Fibroblast of lung (primary cell): ENCODE measurements around the gene CYP1A2. TPM values are rescaled to one million over a fixed set of nuclear protein-coding genes. Genes with fewer than 3 reads are reported as not detected.

ENCODE experiments used
- DNase-seq, 2 donors: peaks; one replicate each; pipeline versions ENCODE4 v3.0.0 to v3.0.0-alpha.2; 2010; ENCODE audit warnings: low read depth in 2 of 2
- H2AFZ ChIP-seq: 2 replicates; pipeline ENCODE4 v1.5.1; 2012; ENCODE audit warnings: low read length, control low read depth, inconsistent platforms
- H3K27ac ChIP-seq: 2 replicates; pipeline ENCODE4 v1.5.1; 2011; ENCODE audit warnings: low read length, control low read depth; ENCODE audit not compliant: insufficient read depth
- H3K27me3 ChIP-seq: 2 replicates; pipeline ENCODE4 v1.5.1; 2011; ENCODE audit warnings: mild to moderate bottlenecking, low read length; ENCODE audit not compliant: control insufficient read depth, insufficient read depth
- H3K36me3 ChIP-seq: 2 replicates; pipeline ENCODE4 v1.5.1; 2011; ENCODE audit warnings: low read length; ENCODE audit not compliant: control insufficient read depth, insufficient read depth
- H3K4me1 ChIP-seq: 2 replicates; pipeline ENCODE4 v1.5.1; 2011; ENCODE audit warnings: low read length; ENCODE audit not compliant: control insufficient read depth, insufficient read depth; ENCODE audit errors: extremely low read depth
- H3K4me2 ChIP-seq: 2 replicates; pipeline ENCODE4 v1.5.1; 2011; ENCODE audit warnings: low read length, control low read depth; ENCODE audit not compliant: insufficient read depth; ENCODE audit errors: extremely low read depth
- H3K4me3 ChIP-seq, 4 experiments: fragments of 200-600 bp in 1 of 4; sonication (generic) in 1 of 4; replicated peaks in 1 of 4; 2 replicates each; pipeline ENCODE4 v1.5.1; 2011 to 2016; ENCODE audit warnings: low read length in 4 of 4, low read depth in 3 of 4, mild to moderate bottlenecking in 3 of 4, control low read depth in 2 of 4, inconsistent platforms in 1 of 4, mixed read lengths in 1 of 4; ENCODE audit not compliant: insufficient read depth in 1 of 4; ENCODE audit errors: control extremely low read depth in 1 of 4
- H3K79me2 ChIP-seq: 2 replicates; pipeline ENCODE4 v1.5.1; 2012; ENCODE audit warnings: mild to moderate bottlenecking, low read length, inconsistent platforms; ENCODE audit not compliant: control insufficient read depth, insufficient read depth
- H3K9ac ChIP-seq: 2 replicates; pipeline ENCODE4 v1.5.1; 2011; ENCODE audit warnings: mild to moderate bottlenecking, low read length, control low read depth; ENCODE audit not compliant: insufficient read depth
- H3K9me3 ChIP-seq: 2 replicates; pipeline ENCODE4 v1.5.1; 2012; ENCODE audit warnings: low read depth, low read length; ENCODE audit not compliant: control insufficient read depth, insufficient read depth
- H4K20me1 ChIP-seq: 2 replicates; pipeline ENCODE4 v1.5.1; 2011; ENCODE audit warnings: low read length; ENCODE audit not compliant: control insufficient read depth, insufficient read depth; ENCODE audit errors: extremely low read depth
- CTCF ChIP-seq, 2 donors: IDR thresholded peaks in 1 of 2; conservative IDR thresholded peaks in 1 of 2; 1 replicate in 1 of 2; 2 replicates in 1 of 2; pipeline ENCODE4 v1.5.1; 2011 to 2012; ENCODE audit warnings: low read length in 2 of 2, control low read depth in 1 of 2, inconsistent platforms in 1 of 2, low read depth in 1 of 2, mild to moderate bottlenecking in 1 of 2
- EZH2 ChIP-seq: IDR thresholded peaks from 2 replicates; pipeline ENCODE4 v1.5.1; 2012; ENCODE audit warnings: low read length, control low read depth, mild to moderate bottlenecking; ENCODE audit errors: missing control alignments
- polyA plus RNA-seq, 2 donors: library from polyadenylated mRNA; depleted of rRNA in 1 of 2; stranded (reverse) in 1 of 2; unstranded in 1 of 2; fragments of >200 nt; gene quantifications; 2 replicates each; pipeline ENCODE4 v1.2.1, GENCODE V29; 2011 to 2012; ENCODE audit warnings: missing spikeins in 1 of 2
- total RNA-seq: library from RNA; depleted of rRNA; stranded (reverse); fragments of >200 nt; gene quantifications from 2 replicates; pipeline ENCODE4 v1.2.1, GENCODE V29; 2014

Gene CYP1A2
- total and polyA plus RNA-seq, 2 donors (not counting 1 experiment from before 2014, with no cell fraction given) = not detected

GRCh38 chr15:74724570-74725224 lies 23.9 kb upstream of the CYP1A2 start:
- no peak overlapping the region for H3K4me3 ChIP-seq
- TF ChIP-seq EZH2 = peak; percentile 22
- no peak for TF ChIP-seq CTCF (conservative IDR thresholded peaks at IDR 0.05 in 1 of 2, IDR thresholded peaks at IDR 0.05 in 1 of 2; ENCODE audit: low read depth in 1 of 2, low read length in 2 of 2)
- no peaks in the 10 kb centered on the region for H3K79me2 ChIP-seq
- no peaks in the 10 kb centered on the region for H3K36me3 ChIP-seq
- peaks cover 44% of the 10 kb centered on the region for H3K27me3 ChIP-seq
- no peak overlapping the region for H3K27ac ChIP-seq
- H3K4me1 ChIP-seq = no peaks in the 10 kb centered on the region
- no peak for DNase-seq
- H3K4me2 ChIP-seq = no peak overlapping the region
- H2AFZ ChIP-seq = no peak overlapping the region
- H4K20me1 ChIP-seq = no peaks in the 10 kb centered on the region
- H3K9me3 ChIP-seq = no peaks in the 10 kb centered on the region
- no peak overlapping the region for H3K9ac ChIP-seq

GRCh38 chr15:74725225-74725774 lies 23.3 kb upstream of the CYP1A2 start, which contains the start of gene CYP1A1:
CYP1A1 (minus strand) TSS chr15:74725528; CDS start chr15:74723097, 2,431 bp downstream.
- H3K79me2 ChIP-seq = no peaks in the 10 kb centered on the region
- H3K9ac ChIP-seq = peak within 1 kb of the TSS; percentile 20
- no peaks in the 10 kb centered on the region for H3K9me3 ChIP-seq
- peak in 1 of 2 donors; percentile 4 for DNase-seq
- H3K27ac ChIP-seq = no peak within 1 kb of the TSS
- H4K20me1 ChIP-seq = no peaks in the 10 kb centered on the region
- peaks cover 46% of the 10 kb centered on the region for H3K27me3 ChIP-seq
- no peaks in the 10 kb centered on the region for H3K4me1 ChIP-seq
- TF ChIP-seq CTCF (conservative IDR thresholded peaks at IDR 0.05 in 1 of 2, IDR thresholded peaks at IDR 0.05 in 1 of 2; ENCODE audit: low read depth in 1 of 2, low read length in 2 of 2) (no peak), EZH2 (no peak)
- H3K4me3 ChIP-seq = peak within 1 kb of the TSS; percentile 35 to 53 (median 48)
- peak within 1 kb of the TSS; percentile 82 for H3K4me2 ChIP-seq
- H3K36me3 ChIP-seq = no peaks in the 10 kb centered on the region
- H2AFZ ChIP-seq = peak within 1 kb of the TSS; percentile 3

- no peak for TF ChIP-seq EZH2
- TF ChIP-seq CTCF (conservative IDR thresholded peaks at IDR 0.05 in 1 of 2, IDR thresholded peaks at IDR 0.05 in 1 of 2; ENCODE audit: low read depth in 1 of 2, low read length in 2 of 2) = no peak
- DNase-seq = no peak
Measured at GRCh38 chr15:74725845-74726773, 22.5 kb upstream of the CYP1A2 start.

More at GRCh38 chr15:74725845-74726773, 22.5 kb upstream of the CYP1A2 start:
- no peak overlapping the region for H3K27ac ChIP-seq
- H3K9ac ChIP-seq = peak overlapping the region; percentile 20
- peak overlapping the region; percentile 80 for H2AFZ ChIP-seq
- peaks cover 45% of the 10 kb centered on the region for H3K27me3 ChIP-seq
- H3K9me3 ChIP-seq = no peaks in the 10 kb centered on the region
- H3K79me2 ChIP-seq = no peaks in the 10 kb centered on the region
- H4K20me1 ChIP-seq = no peaks in the 10 kb centered on the region
- H3K4me3 ChIP-seq = peak overlapping the region; percentile 35 to 53 (median 48)
- H3K4me1 ChIP-seq = no peaks in the 10 kb centered on the region
- H3K36me3 ChIP-seq = no peaks in the 10 kb centered on the region
- H3K4me2 ChIP-seq = peak overlapping the region; percentile 82
